ENCODE data around the gene HOXB6. TPM values are rescaled to one million over a fixed set of nuclear protein-coding genes. Genes with fewer than 3 reads are reported as not detected.

HOXB6 gene
- total and polyA plus RNA-seq, 3 donors from 2014 or later: 2.0 to 4.3 (median 3.0) TPM

GRCh38 chr17:48625495-48626244, 20.9 kb upstream of the HOXB6 start:
- H3K9me3 ChIP-seq: no peaks in the 10 kb centered on the region
- H3K36me3 ChIP-seq (ENCODE audit: low read depth, missing control alignments): no peaks in the 10 kb centered on the region
- H3K4me3 ChIP-seq: peak overlapping the region; percentile 26 to 48
- DNase-seq: no peak
- TF ChIP-seq CTCF (IDR thresholded peaks at IDR 0.05) (no peak), POLR2A (IDR thresholded peaks at IDR 0.05) (no peak)
- no peaks in the 10 kb centered on the region for H3K27me3 ChIP-seq
- H3K27ac ChIP-seq: no peak overlapping the region
- 0 to 1% methylated on average over 33 to 69 of the region's 69 CpGs for WGBS, 2 donors
- intact Hi-C loops (cut with DNase I; ENCODE audit: low total_unique reads): no loop called here
- peaks cover 7% of the 10 kb centered on the region for H3K4me1 ChIP-seq

GRCh38 chr17:48624544-48625494, 20.0 kb upstream of the HOXB6 start:
- no peak for DNase-seq
- WGBS, 2 donors: 1% methylated on average over 38 to 54 of the region's 66 CpGs
- peaks cover 7% of the 10 kb centered on the region for H3K4me1 ChIP-seq
- H3K27me3 ChIP-seq: no peaks in the 10 kb centered on the region
- no peaks in the 10 kb centered on the region for H3K36me3 ChIP-seq (ENCODE audit: low read depth, missing control alignments)
- no peak overlapping the region for H3K27ac ChIP-seq
- H3K9me3 ChIP-seq: no peaks in the 10 kb centered on the region
- intact Hi-C loops (cut with DNase I; ENCODE audit: low total_unique reads): no loop called here
- TF ChIP-seq POLR2A (IDR thresholded peaks at IDR 0.05) (no peak), CTCF (IDR thresholded peaks at IDR 0.05) (no peak)
- peak overlapping the region; percentile 26 to 48 for H3K4me3 ChIP-seq

- H3K36me3 ChIP-seq (ENCODE audit: low read depth, missing control alignments): no peaks in the 10 kb centered on the region
- H3K9me3 ChIP-seq: no peaks in the 10 kb centered on the region
- no peak overlapping the region for H3K27ac ChIP-seq
- TF ChIP-seq CTCF (IDR thresholded peaks at IDR 0.05) (no peak), POLR2A (IDR thresholded peaks at IDR 0.05) (no peak)
- no peak overlapping the region for H3K4me3 ChIP-seq
- intact Hi-C loops (cut with DNase I; ENCODE audit: low total_unique reads): no loop called here
- H3K27me3 ChIP-seq: no peaks in the 10 kb centered on the region
- no peak for DNase-seq
- WGBS, 2 donors: 28 to 40% methylated on average over 5 of the region's 5 CpGs
- H3K4me1 ChIP-seq: peaks cover 7% of the 10 kb centered on the region
Observed at GRCh38 chr17:48624118-48624517, 19.3 kb upstream of the HOXB6 start.

GRCh38 chr17:48623583-48623982, 18.8 kb upstream of the HOXB6 start:
- WGBS, 2 donors: 46 to 47% methylated on average over 4 of the region's 4 CpGs
- no peaks in the 10 kb centered on the region for H3K27me3 ChIP-seq
- no peak overlapping the region for H3K27ac ChIP-seq
- H3K4me3 ChIP-seq: no peak overlapping the region
- H3K36me3 ChIP-seq (ENCODE audit: low read depth, missing control alignments): no peaks in the 10 kb centered on the region
- peaks cover 7% of the 10 kb centered on the region for H3K4me1 ChIP-seq
- no peak for TF ChIP-seq POLR2A (IDR thresholded peaks at IDR 0.05)
- TF ChIP-seq CTCF (IDR thresholded peaks at IDR 0.05): no peak
- no peaks in the 10 kb centered on the region for H3K9me3 ChIP-seq
- DNase-seq: no peak
- intact Hi-C loops (cut with DNase I; ENCODE audit: low total_unique reads): no loop called here

Data from testis (tissue), 3 donors.